Ishikawa (cell line): Measurements from ENCODE around the gene ANKRD55.

Experiments
- CEBPB ChIP-seq: IDR thresholded peaks from 2 replicates; pipeline ENCODE4 v1.6.1; 2012
- CREB1 ChIP-seq: IDR thresholded peaks from 2 replicates; pipeline ENCODE4 v1.6.1; 2012; ENCODE audit warnings: low read depth
- EGR1 ChIP-seq: IDR thresholded peaks from 2 replicates; pipeline ENCODE4 v1.6.1; 2012
- EP300 ChIP-seq: IDR thresholded peaks from 2 replicates; pipeline ENCODE4 v1.6.1; 2012; ENCODE audit warnings: borderline replicate concordance
- FOXM1 ChIP-seq: IDR thresholded peaks from 2 replicates; pipeline ENCODE4 v1.6.1; 2012; ENCODE audit warnings: low read depth, borderline replicate concordance
- MAX ChIP-seq: IDR thresholded peaks from 2 replicates; pipeline ENCODE4 v1.6.1; 2012
- NFIC ChIP-seq: IDR thresholded peaks from 2 replicates; pipeline ENCODE4 v1.6.1; 2012
- RAD21 ChIP-seq: IDR thresholded peaks from 2 replicates; pipeline ENCODE4 v1.6.1; 2012; ENCODE audit warnings: low read depth
- REST ChIP-seq: IDR thresholded peaks from 2 replicates; pipeline ENCODE4 v1.6.1; 2012; ENCODE audit warnings: low read depth, mild to moderate bottlenecking
- TAF1 ChIP-seq: IDR thresholded peaks from 2 replicates; pipeline ENCODE4 v1.6.1; 2012; ENCODE audit warnings: low read depth, mild to moderate bottlenecking
- TCF12 ChIP-seq: IDR thresholded peaks from 2 replicates; pipeline ENCODE4 v1.6.1; 2012; ENCODE audit warnings: low read depth
- TEAD4 ChIP-seq: IDR thresholded peaks from 2 replicates; pipeline ENCODE4 v1.6.1; 2012
- USF1 ChIP-seq: IDR thresholded peaks from 2 replicates; pipeline ENCODE4 v1.6.1; 2012
- YY1 ChIP-seq: IDR thresholded peaks from 2 replicates; pipeline ENCODE4 v1.6.1; 2012; ENCODE audit warnings: low read depth
- ZBTB7A ChIP-seq: IDR thresholded peaks from 2 replicates; pipeline ENCODE4 v1.6.1; 2012; ENCODE audit warnings: low read depth

The ANKRD55 gene

GRCh38 chr5:56178823-56179222, 54.3 kb downstream of the ANKRD55 start:
- no peak for TF ChIP-seq CREB1
- TF ChIP-seq NFIC = no peak
- TF ChIP-seq TCF12 = no peak
- TF ChIP-seq EP300 = no peak

GRCh38 chr5:56176871-56177533, 56.1 kb downstream of the ANKRD55 start:
- TF ChIP-seq TCF12 (no peak), FOXM1 (no peak), CREB1 (no peak), EP300 (no peak), MAX (no peak), NFIC (no peak), CEBPB (no peak), EGR1 (no peak), TAF1 (no peak), RAD21 (no peak), USF1 (no peak), ZBTB7A (no peak), YY1 (no peak), TEAD4 (no peak)

GRCh38 chr5:56176155-56176798, 56.9 kb downstream of the ANKRD55 start:
- TF ChIP-seq ZBTB7A (no peak), YY1 (no peak), EP300 (no peak), CREB1 (no peak), RAD21 (no peak), FOXM1 (no peak), USF1 (no peak), TCF12 (no peak), MAX (no peak), NFIC (no peak), REST (no peak), TEAD4 (no peak), TAF1 (no peak)

GRCh38 chr5:56175488-56175887, 57.6 kb downstream of the ANKRD55 start:
- TF ChIP-seq CEBPB (no peak), TEAD4 (no peak), REST (no peak), NFIC (no peak), EP300 (no peak), MAX (no peak), TAF1 (no peak), RAD21 (no peak), TCF12 (no peak), EGR1 (no peak), FOXM1 (no peak), ZBTB7A (no peak), YY1 (no peak)

GRCh38 chr5:56175021-56175420, 58.1 kb downstream of the ANKRD55 start:
- no peak for TF ChIP-seq NFIC
- TF ChIP-seq TAF1 = no peak
- no peak for TF ChIP-seq MAX
